Esophagus (tissue), 2 donors: ENCODE data around the gene PARN. TPM values are rescaled to one million over a fixed set of nuclear protein-coding genes. Genes with fewer than 3 reads are reported as not detected.
A peak's percentile ranks its signal among the peaks of the same experiment; 100 is the strongest.
"Not testable (repeated sequence)": the region's sequence is repeated elsewhere in the genome, so short reads cannot be mapped to it uniquely, and the experiment has no call there.

Source experiments
- H3K27ac ChIP-seq, 2 donors: one replicate each; pipeline ENCODE4 v1.5.1; 2013; ENCODE audit warnings: low read depth in 2 of 2, mild to moderate bottlenecking in 2 of 2, inconsistent platforms in 1 of 2, low read length in 1 of 2, moderate library complexity in 1 of 2
- H3K27me3 ChIP-seq, 2 donors: one replicate each; pipeline ENCODE4 v1.6.1; 2013; ENCODE audit warnings: low read length in 2 of 2, control low read depth in 1 of 2, mild to moderate bottlenecking in 1 of 2; ENCODE audit not compliant: insufficient read depth in 2 of 2, control insufficient read depth in 1 of 2
- H3K36me3 ChIP-seq, 2 donors: one replicate each; pipeline ENCODE4 v1.6.1; 2013; ENCODE audit warnings: low read length in 1 of 2; ENCODE audit not compliant: control insufficient read depth in 2 of 2, insufficient read depth in 2 of 2
- H3K4me1 ChIP-seq, 2 donors: one replicate each; pipeline ENCODE4 v1.6.1; 2013; ENCODE audit warnings: low read length in 1 of 2; ENCODE audit not compliant: control insufficient read depth in 2 of 2, insufficient read depth in 2 of 2
- H3K4me3 ChIP-seq, 2 donors: one replicate each; pipeline ENCODE4 v1.5.1; 2013; ENCODE audit warnings: low read length in 2 of 2, mild to moderate bottlenecking in 2 of 2, low read depth in 1 of 2, moderate library complexity in 1 of 2
- H3K9me3 ChIP-seq, 2 donors: one replicate each; pipeline ENCODE4 v1.6.1; 2013; ENCODE audit warnings: mild to moderate bottlenecking in 2 of 2, low read depth in 1 of 2, low read length in 1 of 2, moderate library complexity in 1 of 2; ENCODE audit not compliant: control insufficient read depth in 2 of 2, insufficient read depth in 1 of 2
- WGBS, 2 donors: extraction: QIAGEN DNeasy Blood & Tissue Kit; methylation state at CpG; one replicate each; pipeline ENCODE4 v1.1.7; 2013; 5-methylcytosine and 5-hydroxymethylcytosine counted together
- polyA plus RNA-seq, 2 donors: library from polyadenylated mRNA; stranded (reverse); fragments of 200-250 nt; gene quantifications; one replicate each; pipeline ENCODE4 v1.2.3, GENCODE V29; 2013
- donor health status: healthy with polysubstance abuse.
- donor health status: Bipolar disorder and iron deficiency.

The PARN gene
- polyA plus RNA-seq, 2 donors: 5.5 to 11.9 TPM

DNA sequence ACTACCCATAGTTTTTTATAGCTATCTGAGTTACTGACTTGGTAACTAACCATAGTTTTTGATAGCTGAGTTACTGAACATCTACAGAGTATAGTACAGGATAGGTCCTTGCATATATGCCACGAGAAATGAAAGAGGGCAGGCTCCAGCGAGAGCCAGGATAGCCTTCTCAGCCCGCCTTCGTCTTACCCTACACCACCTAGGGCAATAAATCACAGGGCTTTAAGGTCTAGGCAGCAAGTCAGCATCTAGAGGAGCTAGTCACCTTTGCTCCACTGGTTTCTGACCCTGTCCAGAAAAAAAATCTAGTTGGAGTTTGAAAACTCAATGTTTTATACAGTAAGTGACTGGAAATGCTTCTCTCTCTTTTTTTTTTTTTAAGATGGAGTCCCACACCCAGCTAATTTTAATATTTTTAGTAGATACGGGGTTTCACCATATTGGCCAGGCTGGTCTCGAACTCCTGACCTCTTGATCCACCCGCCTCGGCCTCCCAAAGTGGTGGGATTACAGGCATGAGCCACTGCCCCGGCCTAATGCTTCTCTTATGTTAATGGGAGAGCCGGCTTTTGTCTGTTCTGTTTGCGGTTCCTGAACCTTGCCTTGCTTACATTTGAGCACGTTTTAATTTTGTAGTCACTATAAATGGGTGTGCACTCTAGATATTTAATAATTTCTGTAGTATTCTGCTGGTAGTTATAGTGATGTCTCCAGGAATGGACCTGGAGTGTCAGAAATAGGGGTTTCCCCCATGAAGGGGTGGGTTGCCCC lies 5.5 kb upstream of the PARN start:
- Histone ChIP-seq H3K27me3 (no peaks in the 10 kb centered on the region), H3K36me3 (peaks cover 0 to 3% of the 10 kb centered on the region in 2 donors), H3K9me3 (no peaks in the 10 kb centered on the region), H3K27ac (no peak overlapping the region), H3K4me1 (peaks cover 0 to 7% of the 10 kb centered on the region in 2 donors), H3K4me3 (no peak overlapping the region)
- WGBS, 2 donors: 60 to 67% methylated on average over 12 of the region's 12 CpGs

DNA sequence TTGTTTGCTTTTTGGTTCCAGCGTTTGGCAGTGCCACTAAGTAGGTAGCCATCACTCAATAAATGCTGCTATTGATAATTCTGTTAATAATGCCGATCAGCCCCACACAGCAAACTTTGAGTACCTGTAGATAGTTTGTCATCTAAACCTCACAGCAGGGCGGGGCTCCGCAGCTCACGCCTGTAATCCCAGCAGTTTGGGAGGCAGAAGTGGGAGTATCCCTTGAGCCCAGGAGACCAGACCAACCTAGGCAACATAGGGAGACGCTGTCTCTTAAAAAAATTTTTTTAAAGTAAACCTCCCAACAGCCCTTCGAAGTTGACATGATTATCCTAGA lies 4.3 kb upstream of the PARN start:
- 61 to 67% methylated on average over 7 of the region's 7 CpGs for WGBS, 2 donors
- Histone ChIP-seq H3K4me1 (peaks cover 0 to 7% of the 10 kb centered on the region in 2 donors), H3K4me3 (no peak overlapping the region), H3K9me3 (no peaks in the 10 kb centered on the region), H3K27me3 (no peaks in the 10 kb centered on the region), H3K27ac (no peak overlapping the region), H3K36me3 (no peaks in the 10 kb centered on the region)

DNA sequence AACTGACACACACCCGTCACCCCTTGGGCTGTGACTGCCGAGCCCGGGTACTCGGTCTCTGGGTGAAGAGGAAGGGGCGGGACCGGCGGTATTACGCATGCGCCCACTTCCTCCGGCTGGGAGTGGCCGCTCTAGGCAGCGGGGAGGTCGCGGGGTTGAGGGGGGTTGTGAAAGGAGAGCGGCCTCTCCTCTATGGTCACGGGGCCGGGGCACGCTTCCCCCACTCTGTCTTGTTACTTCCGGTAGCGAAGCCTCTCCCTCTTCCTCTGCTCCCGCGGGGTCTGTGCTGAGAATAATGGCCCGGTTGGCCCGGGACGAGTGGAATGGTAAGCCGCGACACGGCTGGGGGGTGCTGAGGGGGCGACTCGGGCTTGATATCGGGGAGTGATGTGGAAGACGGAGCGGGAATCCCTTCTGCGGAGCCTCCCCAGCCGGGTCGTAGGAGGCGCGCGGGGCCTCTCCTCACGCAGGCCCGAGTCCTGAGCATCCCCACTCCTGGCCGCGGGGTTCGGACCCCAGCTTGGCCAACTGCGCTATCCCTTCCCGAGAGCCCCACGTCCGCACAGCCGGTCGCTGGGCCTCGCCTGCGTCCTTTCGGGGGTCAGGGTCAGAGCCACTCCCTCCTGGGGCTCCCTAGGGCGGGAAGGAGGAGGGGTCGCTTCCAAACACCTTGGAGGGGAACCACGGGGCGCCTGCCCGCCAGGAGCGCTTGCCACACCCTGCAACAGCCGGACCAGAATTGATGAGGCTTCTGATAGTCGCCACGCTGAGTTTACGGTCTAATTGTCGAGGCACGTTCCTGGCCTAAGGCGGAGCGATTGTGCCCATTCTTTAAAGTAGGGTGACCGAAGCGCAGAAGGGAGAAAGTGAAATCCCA lies 2.9 kb upstream of the PARN start, which contains the start of gene BFAR:
Gene BFAR, plus strand, starts transcription at position 259 of the 877 bp plus-strand sequence. CDS start 11,396 bp downstream, outside the sequence.
- H3K4me1 ChIP-seq: peaks cover 0 to 7% of the 10 kb centered on the region in 2 donors
- WGBS, 2 donors: 0% methylated on average over 64 to 69 of the region's 69 CpGs

DNA sequence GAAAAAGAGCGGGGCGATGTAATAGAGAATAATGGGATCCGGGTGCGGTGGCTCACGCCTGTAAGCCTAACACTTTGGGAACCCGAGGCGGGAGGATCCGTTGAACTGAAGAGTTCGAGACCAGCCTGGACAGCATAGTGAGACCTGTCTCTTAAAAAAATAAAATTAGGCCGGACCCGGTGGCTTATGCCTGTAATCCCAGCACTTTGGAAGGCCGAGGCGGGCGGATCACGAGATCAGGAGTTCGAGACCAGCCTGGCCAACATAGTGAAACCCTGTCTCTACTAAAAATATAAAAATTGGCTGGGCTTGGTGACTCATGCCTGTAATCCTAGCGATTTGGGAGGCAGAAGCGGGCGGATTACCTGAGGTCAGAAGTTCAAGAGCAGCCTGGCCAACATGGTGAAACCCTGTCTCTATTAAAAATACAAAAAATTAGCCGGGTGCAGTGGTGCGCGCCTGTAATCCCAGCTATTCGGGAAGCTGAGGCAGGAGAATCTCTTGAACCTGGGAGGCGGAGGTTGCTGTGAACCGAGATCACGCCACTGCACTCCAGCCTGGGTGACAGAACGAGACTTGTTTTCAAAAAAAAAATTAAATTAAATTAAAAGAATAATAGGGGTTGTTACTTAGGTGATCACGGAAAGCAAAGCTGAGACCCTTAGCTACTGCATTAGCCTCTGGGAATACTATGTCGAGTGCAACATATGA lies 715 bp upstream of the PARN start:
- not testable (repeated sequence) for H3K36me3 ChIP-seq, H3K9me3 ChIP-seq, H3K4me1 ChIP-seq, H3K27me3 ChIP-seq
- H3K4me3 ChIP-seq: peak overlapping the region in 1 of 2 donors; percentile 95
- peak overlapping the region; percentile 72 to 95 for H3K27ac ChIP-seq
- 79 to 81% methylated on average over 29 of the region's 29 CpGs for WGBS, 2 donors

More for the DNA sequence above, 2.9 kb upstream of the PARN start, which contains the start of gene BFAR:
- peak within 1 kb of the TSS; percentile 87 to 92 for H3K27ac ChIP-seq
- no peaks in the 10 kb centered on the region for H3K9me3 ChIP-seq
- H3K36me3 ChIP-seq: no peaks in the 10 kb centered on the region
- H3K4me3 ChIP-seq: peak within 1 kb of the TSS; percentile 95 to 96
- no peaks in the 10 kb centered on the region for H3K27me3 ChIP-seq

DNA sequence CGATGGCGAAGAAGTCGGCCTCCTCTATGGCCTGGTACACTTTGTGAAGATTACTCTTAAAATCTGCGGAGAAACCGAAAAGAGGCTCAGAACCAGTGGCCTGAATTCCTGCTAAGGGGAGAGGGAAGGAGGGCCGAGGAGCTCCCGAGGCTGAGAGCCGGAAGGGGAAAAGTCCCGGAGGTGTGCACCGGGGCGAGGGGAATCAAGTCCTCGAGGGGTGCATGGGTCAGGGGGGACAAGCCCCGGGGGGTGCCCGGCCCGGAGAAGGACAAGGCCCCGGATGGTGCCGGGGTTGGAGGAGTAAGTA lies 495 bp downstream of the PARN start:
- Histone ChIP-seq H3K36me3 (peaks cover 2 to 10% of the 10 kb centered on the region in 2 donors), H3K27ac (peak overlapping the region; percentile 87 to 95), H3K4me3 (peak overlapping the region; percentile 81 to 95), H3K9me3 (no peaks in the 10 kb centered on the region), H3K27me3 (no peaks in the 10 kb centered on the region), H3K4me1 (peaks cover 0 to 4% of the 10 kb centered on the region in 2 donors)
- WGBS, 2 donors: 1 to 2% methylated on average over 13 to 17 of the region's 17 CpGs

DNA sequence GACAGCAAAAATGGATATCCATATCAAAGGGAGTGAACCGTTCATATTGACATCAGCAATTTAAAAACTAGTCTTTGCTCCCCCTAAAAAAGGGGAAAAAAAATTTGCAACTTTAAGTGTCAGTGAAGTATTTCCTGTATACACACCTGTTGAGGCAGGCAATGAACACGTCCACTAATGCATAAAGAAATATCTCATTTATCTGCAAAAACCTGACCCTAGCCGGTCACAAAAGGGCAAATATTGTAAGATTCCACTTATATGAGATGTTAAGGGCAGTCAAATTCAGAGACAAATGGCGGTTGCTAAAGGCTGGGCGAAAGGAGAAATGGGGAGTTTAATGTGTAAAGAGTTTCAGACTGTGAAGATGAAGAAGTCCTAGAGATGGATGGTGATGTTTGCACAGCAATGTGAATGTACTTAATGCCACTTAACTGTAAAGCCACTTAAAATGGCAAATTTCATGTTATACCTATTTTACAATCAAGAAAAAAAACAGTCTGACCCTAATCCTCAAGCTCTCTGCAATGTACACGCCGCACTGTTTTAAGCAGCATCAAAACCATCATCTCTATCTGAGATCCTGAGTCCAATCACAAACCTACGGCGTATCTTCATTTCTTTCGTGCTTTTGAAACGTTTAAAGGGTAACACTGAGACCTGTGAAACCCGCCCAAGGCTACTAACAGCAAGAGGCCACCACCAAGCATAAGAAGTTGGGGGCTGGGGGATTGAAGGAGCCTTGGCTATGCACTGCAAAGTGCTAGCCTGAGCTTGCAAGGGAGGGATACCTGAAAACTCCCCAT lies 1.1 kb downstream of the PARN start:
- Histone ChIP-seq H3K27me3 (no peaks in the 10 kb centered on the region), H3K27ac (peak overlapping the region; percentile 15 to 95), H3K36me3 (peaks cover 2 to 10% of the 10 kb centered on the region in 2 donors), H3K9me3 (no peaks in the 10 kb centered on the region), H3K4me3 (peak overlapping the region; percentile 81 to 95), H3K4me1 (peaks cover 0 to 3% of the 10 kb centered on the region in 2 donors)
- 49 to 52% methylated on average over 12 of the region's 12 CpGs for WGBS, 2 donors

DNA sequence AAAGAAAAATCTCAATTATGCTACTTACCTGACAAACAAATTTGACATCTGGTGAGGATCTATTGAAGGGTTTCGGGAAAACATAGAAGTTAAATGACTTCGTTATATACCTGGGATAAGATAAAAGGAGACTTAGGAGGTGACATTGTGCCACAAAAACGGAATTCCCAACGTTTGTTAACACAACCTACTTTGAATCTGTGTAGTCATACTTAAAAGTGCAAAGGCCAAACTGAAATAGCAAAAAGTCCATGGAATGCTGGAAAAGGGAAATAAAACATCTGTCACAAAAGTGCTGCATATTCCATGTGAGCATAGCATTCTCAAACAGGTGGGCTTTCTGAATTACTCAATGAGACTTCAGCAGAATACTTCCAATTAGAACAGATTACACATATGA lies 3.0 kb downstream of the PARN start:
- H3K4me3 ChIP-seq: no peak overlapping the region
- no peaks in the 10 kb centered on the region for H3K9me3 ChIP-seq
- H3K27me3 ChIP-seq: no peaks in the 10 kb centered on the region
- peaks cover 0 to 1% of the 10 kb centered on the region in 2 donors for H3K4me1 ChIP-seq
- WGBS, 2 donors: 89 to 96% methylated on average over 4 of the region's 4 CpGs
- H3K36me3 ChIP-seq: peaks cover 2 to 13% of the 10 kb centered on the region in 2 donors
- no peak overlapping the region for H3K27ac ChIP-seq

DNA sequence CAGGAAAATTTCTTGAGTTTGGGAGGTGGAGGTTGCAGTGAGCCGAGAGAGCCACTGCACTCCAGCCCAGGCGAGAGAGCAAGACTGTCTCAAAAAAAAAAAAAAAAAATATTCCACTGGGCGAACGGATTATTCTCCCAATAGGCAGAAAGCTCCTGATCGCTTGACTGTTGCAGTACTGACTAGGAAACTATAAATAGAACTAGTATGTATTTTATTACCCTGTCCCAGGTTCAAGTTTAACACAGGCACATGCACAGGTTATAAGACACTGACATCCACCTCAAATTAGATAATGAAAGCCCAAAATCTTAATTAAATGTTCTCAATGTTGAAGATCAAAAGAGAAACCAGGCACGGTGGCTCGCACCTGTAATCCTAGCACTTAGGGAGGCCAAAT lies 11.5 kb downstream of the PARN start:
- H3K27ac ChIP-seq: no peak overlapping the region
- no peaks in the 10 kb centered on the region for H3K9me3 ChIP-seq
- H3K36me3 ChIP-seq: peaks cover 2 to 4% of the 10 kb centered on the region in 2 donors
- no peak overlapping the region for H3K4me3 ChIP-seq
- no peaks in the 10 kb centered on the region for H3K4me1 ChIP-seq
- 90 to 93% methylated on average over 7 of the region's 7 CpGs for WGBS, 2 donors
- no peaks in the 10 kb centered on the region for H3K27me3 ChIP-seq

DNA sequence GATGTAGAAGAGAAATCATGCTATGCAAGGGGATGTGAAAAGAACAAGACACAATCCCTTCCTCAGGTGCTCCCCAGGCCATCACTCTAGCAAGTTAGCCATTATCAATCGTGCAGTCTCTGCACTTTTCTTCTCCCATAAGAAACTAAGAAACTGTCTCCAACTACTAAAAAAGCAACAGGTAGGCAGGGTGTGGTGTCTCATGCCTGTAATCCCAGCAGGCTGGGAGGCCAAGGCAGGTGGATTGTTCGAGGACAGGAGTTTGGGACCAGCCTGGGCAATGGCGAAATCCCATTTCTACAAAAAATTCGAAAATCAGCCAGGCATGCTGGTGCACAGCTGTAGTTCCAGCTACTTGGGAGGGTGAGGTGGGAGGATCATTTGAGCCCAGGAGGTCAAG lies 13.8 kb downstream of the PARN start:
- peaks cover 0 to 9% of the 10 kb centered on the region in 2 donors for H3K36me3 ChIP-seq
- H3K4me1 ChIP-seq: no peaks in the 10 kb centered on the region
- H3K9me3 ChIP-seq: no peaks in the 10 kb centered on the region
- 90 to 92% methylated on average over 4 of the region's 4 CpGs for WGBS, 2 donors
- no peak overlapping the region for H3K27ac ChIP-seq
- no peaks in the 10 kb centered on the region for H3K27me3 ChIP-seq
- no peak overlapping the region for H3K4me3 ChIP-seq
